ENCODE results near the gene PBX2. TPM values are rescaled to one million over a fixed set of nuclear protein-coding genes. Genes with fewer than 3 reads are reported as not detected.

The PBX2 gene
- total and polyA plus RNA-seq, 9 donors, result 39.3 to 110 (median 90.7) TPM

- peak in 1 of 5 donors; percentile 37 for DNase-seq
- 79 to 82% (median 80%) methylated on average over 32 of the region's 32 CpGs for WGBS, 3 donors
- Histone ChIP-seq H3K27ac (no peak overlapping the region), H3K9me3 (no peaks in the 10 kb centered on the region), H3K4me1 (ENCODE audit: insufficient read depth) (no peaks in the 10 kb centered on the region), H3K27me3 (no peaks in the 10 kb centered on the region), H3K36me3 (no peaks in the 10 kb centered on the region), H3K4me3 (no peak overlapping the region)
- TF ChIP-seq EP300 (IDR thresholded peaks at IDR 0.05), result no peak
- no peak for TF ChIP-seq POLR2A (IDR thresholded peaks at IDR 0.05)
- TF ChIP-seq, protein P1, sequence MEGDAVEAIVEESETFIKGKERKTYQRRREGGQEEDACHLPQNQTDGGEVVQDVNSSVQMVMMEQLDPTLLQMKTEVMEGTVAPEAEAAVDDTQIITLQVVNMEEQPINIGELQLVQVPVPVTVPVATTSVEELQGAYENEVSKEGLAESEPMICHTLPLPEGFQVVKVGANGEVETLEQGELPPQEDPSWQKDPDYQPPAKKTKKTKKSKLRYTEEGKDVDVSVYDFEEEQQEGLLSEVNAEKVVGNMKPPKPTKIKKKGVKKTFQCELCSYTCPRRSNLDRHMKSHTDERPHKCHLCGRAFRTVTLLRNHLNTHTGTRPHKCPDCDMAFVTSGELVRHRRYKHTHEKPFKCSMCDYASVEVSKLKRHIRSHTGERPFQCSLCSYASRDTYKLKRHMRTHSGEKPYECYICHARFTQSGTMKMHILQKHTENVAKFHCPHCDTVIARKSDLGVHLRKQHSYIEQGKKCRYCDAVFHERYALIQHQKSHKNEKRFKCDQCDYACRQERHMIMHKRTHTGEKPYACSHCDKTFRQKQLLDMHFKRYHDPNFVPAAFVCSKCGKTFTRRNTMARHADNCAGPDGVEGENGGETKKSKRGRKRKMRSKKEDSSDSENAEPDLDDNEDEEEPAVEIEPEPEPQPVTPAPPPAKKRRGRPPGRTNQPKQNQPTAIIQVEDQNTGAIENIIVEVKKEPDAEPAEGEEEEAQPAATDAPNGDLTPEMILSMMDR (IDR thresholded peaks at IDR 0.05), result no peak
- intact Hi-C loops (cut with DNase I), result no loop called here
Observed at GRCh38 chr6:32167154-32167760, 22.7 kb downstream of the PBX2 start.

- Histone ChIP-seq H3K4me1 (ENCODE audit: insufficient read depth) (no peaks in the 10 kb centered on the region), H3K9me3 (no peaks in the 10 kb centered on the region), H3K27ac (no peak overlapping the region), H3K4me3 (no peak overlapping the region), H3K36me3 (no peaks in the 10 kb centered on the region), H3K27me3 (no peaks in the 10 kb centered on the region)
- 70 to 73% (median 73%) methylated on average over 30 of the region's 30 CpGs for WGBS, 3 donors
- no peak for TF ChIP-seq POLR2A (IDR thresholded peaks at IDR 0.05)
- TF ChIP-seq, protein P1 (IDR thresholded peaks at IDR 0.05), result no peak
- no peak for TF ChIP-seq EP300 (IDR thresholded peaks at IDR 0.05)
- DNase-seq, result peak in 3 of 5 donors; percentile 17 to 54 (median 45)
- intact Hi-C loops (cut with DNase I), result no loop called here
Observed at GRCh38 chr6:32166411-32167061, 23.5 kb downstream of the PBX2 start.

GRCh38 chr6:32164295-32164694 is 25.7 kb downstream of the PBX2 start, which contains the start of gene EGFL8:
EGFL8 (plus strand) TSS chr6:32164595; CDS start chr6:32166166, 1,571 bp downstream.
- DNase-seq, result peak in 1 of 5 donors; percentile 13
- Histone ChIP-seq H3K27me3 (no peaks in the 10 kb centered on the region), H3K9me3 (no peaks in the 10 kb centered on the region), H3K4me1 (ENCODE audit: insufficient read depth) (no peaks in the 10 kb centered on the region), H3K4me3 (no peak within 1 kb of the TSS), H3K36me3 (no peaks in the 10 kb centered on the region), H3K27ac (no peak within 1 kb of the TSS)
- TF ChIP-seq POLR2A (IDR thresholded peaks at IDR 0.05) (no peak), EP300 (IDR thresholded peaks at IDR 0.05) (no peak)
- TF ChIP-seq, protein P1 (IDR thresholded peaks at IDR 0.05), result no peak
- intact Hi-C loops (cut with DNase I), result no loop called here

- TF ChIP-seq POLR2A (IDR thresholded peaks at IDR 0.05), result no peak
- TF ChIP-seq, protein P1 (IDR thresholded peaks at IDR 0.05), result no peak
- no peak for TF ChIP-seq EP300 (IDR thresholded peaks at IDR 0.05)
- intact Hi-C loops (cut with DNase I), result no loop called here
- WGBS, 3 donors, result 85 to 88% (median 85%) methylated on average over 7 of the region's 7 CpGs
- H3K27me3 ChIP-seq, result no peaks in the 10 kb centered on the region
- no peaks in the 10 kb centered on the region for H3K4me1 ChIP-seq (ENCODE audit: insufficient read depth)
- no peaks in the 10 kb centered on the region for H3K36me3 ChIP-seq
- H3K27ac ChIP-seq, result no peak overlapping the region
- no peak overlapping the region for H3K4me3 ChIP-seq
- DNase-seq, result no peak
- no peaks in the 10 kb centered on the region for H3K9me3 ChIP-seq
Observed at GRCh38 chr6:32163559-32164258, 26.3 kb downstream of the PBX2 start.

All from ovary (tissue), 9 donors.